Mucosa of descending colon (tissue), 3 donors: ENCODE measurements around the gene C10orf53. TPM values are rescaled to one million over a fixed set of nuclear protein-coding genes. Genes with fewer than 3 reads are reported as not detected.

Experiments used
- ATAC-seq: fragments of 200-7000 bp; cut with Tn5 transposase; one replicate; pipeline ENCODE4 v1.9.1; 2020; ENCODE audit warnings: mild to moderate bottlenecking, moderate library complexity
- DNase-seq, 3 donors: peaks; one replicate each; pipeline ENCODE4 v3.0.0-alpha.2; 2020
- H3K36me3 ChIP-seq: fragments of 200-600 bp; one replicate; pipeline ENCODE4 v1.8.0; 2021; ENCODE audit warnings: low read depth, mild to moderate bottlenecking
- H3K4me1 ChIP-seq: fragments of 200-600 bp; one replicate; pipeline ENCODE4 v1.8.0; 2021; ENCODE audit warnings: low read depth, mild to moderate bottlenecking
- H3K4me3 ChIP-seq: fragments of 200-600 bp; one replicate; pipeline ENCODE4 v1.8.0; 2021; ENCODE audit warnings: mild to moderate bottlenecking
- H3K9me3 ChIP-seq: fragments of 200-600 bp; one replicate; pipeline ENCODE4 v1.8.0; 2021; ENCODE audit warnings: mild to moderate bottlenecking
- CTCF ChIP-seq: fragments of 200-600 bp; IDR thresholded peaks from one replicate; pipeline ENCODE4 v1.8.0; 2022; ENCODE audit warnings: antibody characterized with exemption, mild to moderate bottlenecking
- intact Hi-C, 2 donors: fragments of 100-400 bp; cut with DNase I in 1 of 2; cut with micrococcal nuclease in 1 of 2; formaldehyde crosslinking; loops; one replicate each; pipeline versions ENCODE4 v1.11.0 to v1.11.1; 2022; cut with DNase I, micrococcal nuclease
- total RNA-seq, 3 donors: library from RNA; stranded (reverse); fragmentation: NEBNext Ultra II Directional in 2 of 3; extraction: Animal tissue kit (Norgen Biotek cat#: 25700) in 2 of 3; gene quantifications; one replicate each; pipeline versions ENCODE4 v1.2.1 to v1.2.4, GENCODE V29; 2021 to 2023
- donor health status: DM: no; HTN: no; CAD: no; lungs with moderate emphysema.
- donor health status: DM: no; HTN: no; CAD: no.
- donor health status: DM: no; HTN: yes; CAD: no.

The C10orf53 gene
- total RNA-seq, 3 donors from 2014 or later, result not detected

- ATAC-seq, result no peak
- Histone ChIP-seq H3K36me3 (no peaks in the 10 kb centered on the region), H3K4me1 (no peaks in the 10 kb centered on the region), H3K9me3 (peaks cover 7% of the 10 kb centered on the region), H3K4me3 (no peak overlapping the region)
- DNase-seq, result no peak
- intact Hi-C loops, result no loop called here
- no peak for TF ChIP-seq CTCF
These were observed 24.4 kb upstream of the C10orf53 start for GRCh38 chr10:49655099-49655498.

GRCh38 chr10:49656845-49657493 is 22.5 kb upstream of the C10orf53 start:
- no peaks in the 10 kb centered on the region for H3K36me3 ChIP-seq
- ATAC-seq (no peak), DNase-seq (no peak)
- H3K4me3 ChIP-seq, result no peak overlapping the region
- H3K4me1 ChIP-seq, result no peaks in the 10 kb centered on the region
- H3K9me3 ChIP-seq, result peaks cover 7% of the 10 kb centered on the region
- intact Hi-C loops, result no loop called here
- no peak for TF ChIP-seq CTCF

GRCh38 chr10:49657606-49658005 is 21.8 kb upstream of the C10orf53 start:
- Histone ChIP-seq H3K9me3 (peaks cover 7% of the 10 kb centered on the region), H3K36me3 (no peaks in the 10 kb centered on the region), H3K4me3 (no peak overlapping the region), H3K4me1 (no peaks in the 10 kb centered on the region)
- DNase-seq (no peak), ATAC-seq (no peak)
- no peak for TF ChIP-seq CTCF
- intact Hi-C loops, result no loop called here

- Histone ChIP-seq H3K36me3 (no peaks in the 10 kb centered on the region), H3K9me3 (peaks cover 7% of the 10 kb centered on the region), H3K4me1 (no peaks in the 10 kb centered on the region), H3K4me3 (no peak overlapping the region)
- no peak for ATAC-seq
- no peak for DNase-seq
- intact Hi-C loops, result no loop called here
- TF ChIP-seq CTCF, result no peak
These were observed 18.2 kb upstream of the C10orf53 start for GRCh38 chr10:49661140-49661856.

GRCh38 chr10:49662169-49662830 is 17.2 kb upstream of the C10orf53 start:
- Histone ChIP-seq H3K36me3 (no peaks in the 10 kb centered on the region), H3K4me1 (no peaks in the 10 kb centered on the region), H3K9me3 (peaks cover 7% of the 10 kb centered on the region), H3K4me3 (no peak overlapping the region)
- TF ChIP-seq CTCF, result no peak
- DNase-seq (no peak), ATAC-seq (no peak)
- intact Hi-C loops, result no loop called here
